Sigmoid colon (tissue), 7 donors: ENCODE results near the gene ETV6. TPM values are rescaled to one million over a fixed set of nuclear protein-coding genes. Genes with fewer than 3 reads are reported as not detected.
A peak's percentile ranks its signal among the peaks of the same experiment; 100 is the strongest.
"Not testable (repeated sequence)": the region's sequence is repeated elsewhere in the genome, so short reads cannot be mapped to it uniquely, and the experiment has no call there.

Source experiments
- DNase-seq: peaks from one replicate; pipeline ENCODE4 v3.0.0-alpha.2; 2019
- H3K27ac ChIP-seq, 4 donors: fragments of 200-600 bp; sonication (generic); one replicate each; pipeline ENCODE4 v1.5.1; 2016 to 2019; ENCODE audit warnings: mild to moderate bottlenecking in 1 of 4
- H3K27me3 ChIP-seq, 3 donors: fragments of 200-600 bp; sonication (generic); one replicate each; pipeline ENCODE4 v1.5.1; 2019; ENCODE audit warnings: mild to moderate bottlenecking in 1 of 3
- H3K36me3 ChIP-seq, 4 donors: fragments of 200-600 bp; sonication (generic); one replicate each; pipeline ENCODE4 v1.5.1; 2016 to 2019
- H3K4me1 ChIP-seq, 4 donors: fragments of 200-600 bp; sonication (generic); one replicate each; pipeline ENCODE4 v1.5.1; 2017 to 2019
- H3K4me3 ChIP-seq, 4 donors: fragments of 200-600 bp; sonication (generic); one replicate each; pipeline ENCODE4 v1.5.1; 2017 to 2019; ENCODE audit warnings: mild to moderate bottlenecking in 2 of 4, moderate library complexity in 1 of 4
- H3K9me3 ChIP-seq, 4 donors: fragments of 200-600 bp in 3 of 4; sonication (generic) in 3 of 4; one replicate each; pipeline versions ENCODE4 v1.5.1 to v1.6.1; 2013 to 2019
- CTCF ChIP-seq, 4 experiments: fragments of 450-650 bp in 3 of 4; fragments of 200-600 bp in 1 of 4; IDR thresholded peaks; one replicate each; pipeline ENCODE4 v1.5.1; 2016 to 2019; ENCODE audit warnings: antibody characterized with exemption in 4 of 4, mild to moderate bottlenecking in 3 of 4, moderate library complexity in 2 of 4
- EP300 ChIP-seq, 4 donors: sonication (generic); formaldehyde crosslinking; IDR thresholded peaks; one replicate each; pipeline ENCODE4 v1.6.1; 2017; ENCODE audit warnings: antibody characterized with exemption in 4 of 4
- POLR2A ChIP-seq, 2 donors: fragments of 450-650 bp; IDR thresholded peaks; one replicate each; pipeline ENCODE4 v1.6.1; 2016; ENCODE audit warnings: antibody characterized with exemption in 2 of 2, mild to moderate bottlenecking in 2 of 2, moderate library complexity in 2 of 2
- POLR2AphosphoS5 ChIP-seq, 4 donors: sonication (generic); formaldehyde crosslinking; IDR thresholded peaks; one replicate each; pipeline ENCODE4 v1.6.1; 2017; ENCODE audit warnings: antibody characterized with exemption in 4 of 4
- WGBS, 2 donors: extraction: QIAGEN DNeasy Blood & Tissue Kit; methylation state at CpG; one replicate each; pipeline ENCODE4 v1.1.7; 2013; 5-methylcytosine and 5-hydroxymethylcytosine counted together
- intact Hi-C: fragments of 100-400 bp; cut with DNase I; formaldehyde crosslinking; loops from one replicate; pipeline ENCODE4 v1.15.1; 2023
- polyA plus RNA-seq, 3 donors: library from polyadenylated mRNA; stranded (reverse); fragments of 200-250 nt; gene quantifications; one replicate each; pipeline ENCODE4 v1.2.3, GENCODE V29; 2013
- total RNA-seq, 4 donors: library from RNA; depleted of rRNA; stranded (reverse); fragments of >200 nt; gene quantifications; one replicate each; pipeline ENCODE4 v1.1.0, GENCODE V29; 2016
- donor health status: healthy with polysubstance abuse.
- donor health status: Bipolar disorder and iron deficiency.
- donor health status: healthy.

Gene ETV6
- total and polyA plus RNA-seq, 7 donors = 8.4 to 35.2 (median 16.3) TPM

GRCh38 chr12:11676052-11676451 lies 26.6 kb downstream of the ETV6 start:
- H3K4me3 ChIP-seq = no peak overlapping the region
- H3K9me3 ChIP-seq = no peaks in the 10 kb centered on the region
- no peaks in the 10 kb centered on the region for H3K27me3 ChIP-seq
- peak overlapping the region; percentile 11 to 64 (median 48) for H3K27ac ChIP-seq
- whole genome bisulfite sequencing, 2 donors = 78 to 82% methylated on average over 4 of the region's 4 CpGs
- peaks cover 0 to 98% (median 72%) of the 10 kb centered on the region in 4 donors for H3K4me1 ChIP-seq
- intact Hi-C loops = no loop called here
- no peaks in the 10 kb centered on the region for H3K36me3 ChIP-seq
- TF ChIP-seq POLR2A (IDR thresholded peaks at IDR 0.05) (no peak), POLR2AphosphoS5 (IDR thresholded peaks at IDR 0.05) (no peak), EP300 (IDR thresholded peaks at IDR 0.05) (no peak), CTCF (IDR thresholded peaks at IDR 0.05) (no peak)
- DNase-seq = no peak

GRCh38 chr12:11677093-11677492 lies 27.6 kb downstream of the ETV6 start:
- intact Hi-C loops = no loop called here
- Histone ChIP-seq H3K36me3 (no peaks in the 10 kb centered on the region), H3K4me3 (no peak overlapping the region), H3K27me3 (no peaks in the 10 kb centered on the region), H3K4me1 (peaks cover 0 to 88% (median 67%) of the 10 kb centered on the region in 4 donors), H3K27ac (peak overlapping the region; percentile 3 to 64 (median 42)), H3K9me3 (no peaks in the 10 kb centered on the region)
- WGBS, 2 donors = 73 to 80% methylated on average over 4 of the region's 4 CpGs
- no peak for DNase-seq
- no peak for TF ChIP-seq POLR2AphosphoS5 (IDR thresholded peaks at IDR 0.05)
- TF ChIP-seq POLR2A (IDR thresholded peaks at IDR 0.05) = no peak
- no peak for TF ChIP-seq EP300 (IDR thresholded peaks at IDR 0.05)
- no peak for TF ChIP-seq CTCF (IDR thresholded peaks at IDR 0.05)

- intact Hi-C loops = no loop called here
- H3K4me1 ChIP-seq = peaks cover 0 to 84% (median 63%) of the 10 kb centered on the region in 4 donors
- no peak for DNase-seq
- H3K27me3 ChIP-seq = no peaks in the 10 kb centered on the region
- H3K4me3 ChIP-seq = no peak overlapping the region
- TF ChIP-seq EP300 (IDR thresholded peaks at IDR 0.05) = no peak
- no peak for TF ChIP-seq POLR2AphosphoS5 (IDR thresholded peaks at IDR 0.05)
- TF ChIP-seq CTCF (IDR thresholded peaks at IDR 0.05) = no peak
- no peak for TF ChIP-seq POLR2A (IDR thresholded peaks at IDR 0.05)
- H3K36me3 ChIP-seq = no peaks in the 10 kb centered on the region
- H3K27ac ChIP-seq = peak overlapping the region in 3 of 4 donors; percentile 3 to 64 (median 63)
- 93% methylated on average over 7 of the region's 7 CpGs for WGBS, 2 donors
- no peaks in the 10 kb centered on the region for H3K9me3 ChIP-seq
These were observed 28.3 kb downstream of the ETV6 start for GRCh38 chr12:11677752-11678151.

- WGBS, 2 donors = 64 to 79% methylated on average over 3 of the region's 3 CpGs
- intact Hi-C loops = no loop called here
- TF ChIP-seq POLR2A (IDR thresholded peaks at IDR 0.05) (no peak), CTCF (IDR thresholded peaks at IDR 0.05) (no peak), EP300 (IDR thresholded peaks at IDR 0.05) (no peak), POLR2AphosphoS5 (IDR thresholded peaks at IDR 0.05) (no peak)
These were observed 29.3 kb downstream of the ETV6 start for GRCh38 chr12:11678781-11679180.

GRCh38 chr12:11681207-11681606 lies 31.7 kb downstream of the ETV6 start:
- intact Hi-C loops = no loop called here
- Histone ChIP-seq H3K27me3 (no peaks in the 10 kb centered on the region), H3K4me1 (peaks cover 0 to 84% (median 62%) of the 10 kb centered on the region in 4 donors), H3K36me3 (no peaks in the 10 kb centered on the region), H3K27ac (peak overlapping the region in 2 of 4 donors; percentile 30 to 44), H3K9me3 (no peaks in the 10 kb centered on the region), H3K4me3 (no peak overlapping the region)
- WGBS, 2 donors = 68 to 82% methylated on average over 2 of the region's 2 CpGs
- no peak for TF ChIP-seq POLR2AphosphoS5 (IDR thresholded peaks at IDR 0.05)
- TF ChIP-seq POLR2A (IDR thresholded peaks at IDR 0.05) = no peak
- TF ChIP-seq EP300 (IDR thresholded peaks at IDR 0.05) = no peak
- TF ChIP-seq CTCF (IDR thresholded peaks at IDR 0.05) = no peak
- no peak for DNase-seq

More at GRCh38 chr12:11678781-11679180, 29.3 kb downstream of the ETV6 start:
- no peaks in the 10 kb centered on the region for H3K36me3 ChIP-seq
- no peaks in the 10 kb centered on the region for H3K9me3 ChIP-seq
- DNase-seq = no peak
- no peak overlapping the region for H3K4me3 ChIP-seq
- H3K27me3 ChIP-seq = no peaks in the 10 kb centered on the region
- peaks cover 0 to 84% (median 62%) of the 10 kb centered on the region in 4 donors for H3K4me1 ChIP-seq
- H3K27ac ChIP-seq = no peak overlapping the region

- H3K27ac ChIP-seq, H3K9me3 ChIP-seq, H3K36me3 ChIP-seq, H3K27me3 ChIP-seq, H3K4me3 ChIP-seq, intact Hi-C loops, DNase-seq: not testable (repeated sequence)
- WGBS, 2 donors = 67 to 87% methylated on average over 3 of the region's 3 CpGs
- peaks cover 0 to 84% (median 62%) of the 10 kb centered on the region in 4 donors for H3K4me1 ChIP-seq
These were observed 32.2 kb downstream of the ETV6 start for GRCh38 chr12:11681695-11682094.
